ENCODE data around the gene XYLT1. TPM values are rescaled to one million over a fixed set of nuclear protein-coding genes. Genes with fewer than 3 reads are reported as not detected.

The XYLT1 gene
- total and polyA plus RNA-seq, 2 of the 4 experiments (the other 2 are of a cell fraction), result 9.0 to 12.7 TPM

- DNase-seq, result no peak
- Histone ChIP-seq H4K20me1 (ENCODE audit: insufficient read depth, low read length) (no peaks in the 10 kb centered on the region; the same call in 1 of the 2 replicates), H2BK20ac (ENCODE audit: low read depth, low read length) (no peak overlapping the region), H3K27ac (ENCODE audit: insufficient read depth, low read length) (no peak overlapping the region), H3K4me2 (ENCODE audit: low read depth, low read length) (no peak overlapping the region), H2BK120ac (ENCODE audit: low read depth, low read length) (no peak overlapping the region), H3K27me3 (ENCODE audit: control insufficient read depth, insufficient read depth, low read length) (no peaks in the 10 kb centered on the region), H2AFZ (replicated peaks; ENCODE audit: low read length, poor library complexity) (no peak overlapping the region), H3K56ac (ENCODE audit: extremely low read depth, insufficient read depth, low read length) (no peak overlapping the region), H3K9me1 (ENCODE audit: insufficient read depth, low read length) (peaks cover 8% of the 10 kb centered on the region), H3K4me3 (ENCODE audit: insufficient read depth, low read depth, low read length) (no peak overlapping the region), H3K18ac (ENCODE audit: low read depth, low read length) (no peak overlapping the region), H3K4ac (ENCODE audit: low read depth, low read length) (no peak overlapping the region), H4K8ac (ENCODE audit: low read depth in 2 of 2, low read length in 2 of 2) (no peak overlapping the region), H2BK15ac (ENCODE audit: low read depth, low read length) (no peak overlapping the region), H3K4me1 (ENCODE audit: control insufficient read depth, insufficient read depth, low read length) (no peaks in the 10 kb centered on the region), H3K9me3 (ENCODE audit: control insufficient read depth, insufficient read depth, low read length) (no peaks in the 10 kb centered on the region), H3K23ac (ENCODE audit: low read depth, low read length) (no peak overlapping the region), H3K9ac (ENCODE audit: low read depth, low read length) (no peak overlapping the region), H4K91ac (ENCODE audit: insufficient read depth, low read depth, low read length) (no peak overlapping the region), H2AK9ac (replicated peaks; ENCODE audit: low read depth, low read length, poor library complexity) (no peak overlapping the region), H4K5ac (ENCODE audit: low read depth, low read length) (no peak overlapping the region), H2BK5ac (ENCODE audit: low read depth, low read length, poor library complexity, severe bottlenecking) (no peak overlapping the region), H3K14ac (replicated peaks; ENCODE audit: low read depth, low read length) (no peak overlapping the region), H2AK5ac (ENCODE audit: low read depth, low read length) (no peak overlapping the region), H3K36me3 (ENCODE audit: control insufficient read depth, insufficient read depth, low read length) (no peaks in the 10 kb centered on the region), H3K79me1 (ENCODE audit: low read depth in 1 of 2, low read length in 2 of 2) (peaks cover 4 to 7% of the 10 kb centered on the region in 2 experiments)
- ChIA-PET CTCF (no interaction called here), POLR2A (ENCODE audit: unreplicated experiment) (no interaction called here)
- dilution Hi-C loops (cut with HindIII; ENCODE audit: low sequenced_read_pairs, unreplicated experiment), result no loop called here
- no peak for TF ChIP-seq MAZ (IDR thresholded peaks at IDR 0.05; ENCODE audit: borderline replicate concordance, low read depth, low read length)
- TF ChIP-seq ELK1 (IDR thresholded peaks at IDR 0.05; ENCODE audit: borderline replicate concordance, low read depth, low read length), result no peak
- TF ChIP-seq MAFK (IDR thresholded peaks at IDR 0.05; ENCODE audit: low read depth, low read length), result no peak
- TF ChIP-seq BHLHE40 (IDR thresholded peaks at IDR 0.05; ENCODE audit: low read depth, low read length), result no peak
- no peak for TF ChIP-seq CEBPB (IDR thresholded peaks at IDR 0.05; ENCODE audit: low read depth, low read length)
- no peak for TF ChIP-seq CHD1 (IDR thresholded peaks at IDR 0.05; ENCODE audit: low read depth, low read length)
- no peak for TF ChIP-seq USF2 (IDR thresholded peaks at IDR 0.05; ENCODE audit: low read depth, low read length)
- no peak for TF ChIP-seq CTCF (conservative IDR thresholded peaks at IDR 0.05; ENCODE audit: low read depth, low read length)
- no peak for TF ChIP-seq RCOR1 (IDR thresholded peaks at IDR 0.05; ENCODE audit: insufficient replicate concordance, low read length)
- TF ChIP-seq SMC3 (IDR thresholded peaks at IDR 0.05; ENCODE audit: low read depth, low read length), result no peak
- TF ChIP-seq RAD21 (IDR thresholded peaks at IDR 0.05; ENCODE audit: low read length), result no peak
- TF ChIP-seq MXI1 (IDR thresholded peaks at IDR 0.05; ENCODE audit: borderline replicate concordance, low read depth, low read length), result no peak
- no peak for TF ChIP-seq NFE2L2 (IDR thresholded peaks at IDR 0.05; ENCODE audit: low read depth, low read length)
- in situ Hi-C loops (cut with MboI; ENCODE audit: low sequenced_read_pairs), result no loop called here
- ATAC-seq (ENCODE audit: low read depth), result no peak
- intact Hi-C loops (cut with micrococcal nuclease), result loop anchor here (10.0 kb wide), 1 partner anchor 57 kb away; no protein-coding TSS in a partner anchor
- BruUV-seq (replicated peaks), result no TSS peak
- WGBS, 2 experiments (ENCODE audit: extremely low coverage in 2 of 2, insufficient read length in 1 of 2), result 83% methylated on average over 1 of the region's 5 CpGs; no CpG with 5 or more reads in 1 of the 2 experiments
Measured at GRCh38 chr16:17261197-17261858, 209.4 kb downstream of the XYLT1 start.
